ENCODE measurements around the gene H1-8.

DNA sequence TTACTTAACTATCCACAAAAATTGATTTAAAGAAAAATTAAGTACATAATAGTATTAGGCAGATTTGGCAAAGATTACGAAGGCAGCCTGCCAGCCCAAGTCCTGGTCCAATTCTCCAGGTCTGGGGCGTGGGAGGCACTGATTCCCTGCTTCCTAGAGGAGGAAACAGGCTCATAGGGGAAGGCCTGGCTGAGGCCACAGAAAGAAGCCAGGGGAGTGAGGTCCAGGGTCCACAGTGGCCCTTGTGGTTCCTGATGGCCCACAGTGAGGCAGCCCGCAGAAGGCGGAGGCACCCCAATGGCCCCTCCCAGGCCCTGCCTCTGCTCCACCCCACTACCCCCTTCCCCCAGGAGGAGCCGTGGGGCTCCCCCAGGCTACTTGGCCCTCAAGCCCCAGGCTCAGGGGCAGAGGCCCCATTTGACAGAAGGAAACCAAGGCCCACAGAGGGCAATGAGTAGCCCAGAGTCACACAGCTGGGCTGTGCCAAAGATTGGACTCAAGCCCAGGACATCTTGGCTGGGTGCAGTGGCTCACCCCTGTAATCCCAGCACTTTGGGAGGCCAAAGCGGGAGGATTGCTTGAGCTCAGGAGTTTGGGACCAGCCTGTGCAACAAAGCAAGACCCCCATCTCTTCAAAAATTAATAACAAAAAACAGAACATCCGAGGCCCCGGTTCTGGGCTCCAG is 21.0 kb downstream of the H1-8 start:
- TF ChIP-seq, protein P1, sequence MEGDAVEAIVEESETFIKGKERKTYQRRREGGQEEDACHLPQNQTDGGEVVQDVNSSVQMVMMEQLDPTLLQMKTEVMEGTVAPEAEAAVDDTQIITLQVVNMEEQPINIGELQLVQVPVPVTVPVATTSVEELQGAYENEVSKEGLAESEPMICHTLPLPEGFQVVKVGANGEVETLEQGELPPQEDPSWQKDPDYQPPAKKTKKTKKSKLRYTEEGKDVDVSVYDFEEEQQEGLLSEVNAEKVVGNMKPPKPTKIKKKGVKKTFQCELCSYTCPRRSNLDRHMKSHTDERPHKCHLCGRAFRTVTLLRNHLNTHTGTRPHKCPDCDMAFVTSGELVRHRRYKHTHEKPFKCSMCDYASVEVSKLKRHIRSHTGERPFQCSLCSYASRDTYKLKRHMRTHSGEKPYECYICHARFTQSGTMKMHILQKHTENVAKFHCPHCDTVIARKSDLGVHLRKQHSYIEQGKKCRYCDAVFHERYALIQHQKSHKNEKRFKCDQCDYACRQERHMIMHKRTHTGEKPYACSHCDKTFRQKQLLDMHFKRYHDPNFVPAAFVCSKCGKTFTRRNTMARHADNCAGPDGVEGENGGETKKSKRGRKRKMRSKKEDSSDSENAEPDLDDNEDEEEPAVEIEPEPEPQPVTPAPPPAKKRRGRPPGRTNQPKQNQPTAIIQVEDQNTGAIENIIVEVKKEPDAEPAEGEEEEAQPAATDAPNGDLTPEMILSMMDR (conservative IDR thresholded peaks at IDR 0.05) = no peak
- TF ChIP-seq EZH2 (IDR thresholded peaks at IDR 0.05; ENCODE audit: low read depth) = no peak
